Lower leg skin (tissue), 3 donors: Measurements from ENCODE around the gene MGAM2.

Experiments used
- POLR2A ChIP-seq, 2 donors: fragments of 450-650 bp; IDR thresholded peaks; one replicate each; pipeline ENCODE4 v1.6.1; 2016 to 2017; ENCODE audit warnings: antibody characterized with exemption in 2 of 2, mild to moderate bottlenecking in 1 of 2, moderate library complexity in 1 of 2
- TF ChIP-seq, protein P1 (sequence below), 3 donors: fragments of 450-650 bp; IDR thresholded peaks; one replicate each; pipeline ENCODE4 v1.5.1; 2016; ENCODE audit warnings: antibody characterized with exemption in 3 of 3, mild to moderate bottlenecking in 3 of 3, moderate library complexity in 2 of 3

DNA sequence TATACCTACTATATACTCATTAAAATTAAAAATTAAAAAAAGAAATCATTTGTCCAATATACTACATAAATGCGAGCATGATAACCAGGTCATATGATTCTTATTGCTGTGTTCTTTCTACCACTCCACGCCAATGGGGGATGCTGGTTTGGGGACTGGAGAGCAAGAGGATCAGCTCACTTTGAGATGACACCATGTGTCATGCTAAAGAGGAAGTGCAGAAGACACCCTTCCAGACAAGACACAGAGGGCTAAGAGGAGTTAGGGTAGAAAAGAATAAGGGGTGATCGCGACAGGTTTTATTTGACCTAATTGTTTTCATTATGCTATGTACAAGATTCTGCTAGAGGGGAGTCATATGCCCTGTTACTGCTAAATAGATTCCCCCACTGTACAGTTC is 33.8 kb upstream of the MGAM2 start:
- TF ChIP-seq, protein P1, sequence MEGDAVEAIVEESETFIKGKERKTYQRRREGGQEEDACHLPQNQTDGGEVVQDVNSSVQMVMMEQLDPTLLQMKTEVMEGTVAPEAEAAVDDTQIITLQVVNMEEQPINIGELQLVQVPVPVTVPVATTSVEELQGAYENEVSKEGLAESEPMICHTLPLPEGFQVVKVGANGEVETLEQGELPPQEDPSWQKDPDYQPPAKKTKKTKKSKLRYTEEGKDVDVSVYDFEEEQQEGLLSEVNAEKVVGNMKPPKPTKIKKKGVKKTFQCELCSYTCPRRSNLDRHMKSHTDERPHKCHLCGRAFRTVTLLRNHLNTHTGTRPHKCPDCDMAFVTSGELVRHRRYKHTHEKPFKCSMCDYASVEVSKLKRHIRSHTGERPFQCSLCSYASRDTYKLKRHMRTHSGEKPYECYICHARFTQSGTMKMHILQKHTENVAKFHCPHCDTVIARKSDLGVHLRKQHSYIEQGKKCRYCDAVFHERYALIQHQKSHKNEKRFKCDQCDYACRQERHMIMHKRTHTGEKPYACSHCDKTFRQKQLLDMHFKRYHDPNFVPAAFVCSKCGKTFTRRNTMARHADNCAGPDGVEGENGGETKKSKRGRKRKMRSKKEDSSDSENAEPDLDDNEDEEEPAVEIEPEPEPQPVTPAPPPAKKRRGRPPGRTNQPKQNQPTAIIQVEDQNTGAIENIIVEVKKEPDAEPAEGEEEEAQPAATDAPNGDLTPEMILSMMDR (IDR thresholded peaks at IDR 0.05), result no peak
- TF ChIP-seq POLR2A (IDR thresholded peaks at IDR 0.05), result no peak
